ENCODE data around the gene CTAG1B.
"Not testable (repeated sequence)": the region's sequence is repeated elsewhere in the genome, so short reads cannot be mapped to it uniquely, and the experiment has no call there.

Gene CTAG1B

DNA sequence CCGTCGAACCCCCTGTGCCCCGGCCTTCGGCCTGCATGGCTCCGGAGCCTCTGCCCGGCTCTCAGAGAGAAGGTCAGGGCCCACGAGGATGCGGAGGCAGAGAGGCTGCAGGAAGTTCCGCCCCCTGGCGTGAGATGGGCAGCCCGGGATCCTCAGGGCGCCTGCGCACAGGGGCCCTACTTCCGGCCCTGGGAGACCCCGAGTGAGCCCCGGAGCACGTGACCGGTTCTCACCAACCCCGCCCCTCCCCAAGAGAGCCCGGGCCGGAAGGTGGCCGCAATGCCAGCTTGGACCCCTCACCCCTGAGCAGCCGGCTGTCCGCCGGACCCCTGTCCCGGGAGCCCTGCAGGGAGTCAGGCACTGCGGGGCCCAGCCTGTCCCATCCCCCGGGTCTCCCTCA, at the start of gene CTAG1B:
CTAG1B (minus strand) TSS at position 101 of the 400 bp plus-strand sequence; CDS start at position 37, 64 bp downstream.
- DNase-seq: not testable (repeated sequence)

GRCh38 chrX:154661899-154662298, 42.8 kb upstream of the CTAG1B start:
- DNase-seq: no peak

GRCh38 chrX:154661170-154661569, 42.1 kb upstream of the CTAG1B start:
- DNase-seq: no peak

GRCh38 chrX:154660541-154660940, 41.5 kb upstream of the CTAG1B start:
- no peak for DNase-seq

- no peak for DNase-seq
Measured at GRCh38 chrX:154658957-154659356, 39.9 kb upstream of the CTAG1B start.

- DNase-seq: no peak
Measured at GRCh38 chrX:154658187-154658586, 39.1 kb upstream of the CTAG1B start.

GRCh38 chrX:154657226-154657805, 38.2 kb upstream of the CTAG1B start:
- DNase-seq: no peak

GRCh38 chrX:154655786-154656185, 36.7 kb upstream of the CTAG1B start:
- no peak for DNase-seq

GRCh38 chrX:154655346-154655745, 36.3 kb upstream of the CTAG1B start:
- no peak for DNase-seq

DNA sequence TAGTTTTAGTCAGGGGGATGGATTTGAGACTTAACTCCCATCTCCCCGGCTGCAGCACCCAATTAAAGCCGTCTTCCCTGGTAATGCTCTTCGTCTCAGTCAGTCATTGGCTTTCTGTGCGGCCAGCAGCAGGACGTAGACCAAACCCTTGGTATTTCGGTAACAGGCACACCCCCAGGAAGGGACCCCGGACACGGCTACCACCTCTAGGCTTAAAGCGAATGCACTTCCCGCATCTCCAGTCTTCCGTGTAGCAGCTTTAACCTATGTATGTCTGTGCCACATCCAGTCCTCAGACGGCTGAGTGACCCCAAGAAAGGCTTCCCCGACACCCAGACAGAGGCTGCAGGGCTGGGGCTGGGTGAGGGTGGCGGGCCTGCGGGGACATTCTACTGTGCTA, 35.8 kb upstream of the CTAG1B start:
- no peak for DNase-seq

DNA sequence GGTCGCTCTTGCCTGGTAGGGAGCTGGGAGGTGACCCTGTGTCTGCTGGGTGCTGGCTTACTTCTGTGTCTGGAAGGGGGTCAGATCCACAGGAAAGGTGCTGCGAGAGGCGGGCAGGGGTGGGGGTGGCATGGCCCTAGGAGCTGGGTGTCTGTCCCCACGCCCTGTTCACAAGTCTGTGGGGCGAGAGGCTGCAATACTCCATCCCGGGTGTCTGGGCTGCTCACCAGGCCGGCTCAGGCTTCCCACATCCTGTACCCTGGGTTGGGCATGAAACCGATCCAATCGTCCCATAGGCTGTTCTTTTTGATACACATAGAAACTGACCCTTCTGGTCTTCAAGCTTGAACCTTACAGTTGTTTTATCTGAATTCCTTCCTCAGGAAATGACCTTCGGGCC, 35.3 kb upstream of the CTAG1B start:
- DNase-seq: no peak

GRCh38 chrX:154653413-154653812, 34.3 kb upstream of the CTAG1B start, which contains the start of gene CTAG2:
Gene CTAG2, minus strand, starts transcription at chrX:154653579. Its CDS starts 64 bp downstream, at chrX:154653515.
- not testable (repeated sequence) for DNase-seq

GRCh38 chrX:154653048-154653401, 33.9 kb upstream of the CTAG1B start:
- DNase-seq: no peak

GRCh38 chrX:154652311-154653047, 33.4 kb upstream of the CTAG1B start:
- no peak for DNase-seq

- no peak for DNase-seq
Measured at GRCh38 chrX:154650221-154650510, 31.1 kb upstream of the CTAG1B start.

- DNase-seq: no peak
Measured at GRCh38 chrX:154649503-154650220, 30.6 kb upstream of the CTAG1B start.

DNA sequence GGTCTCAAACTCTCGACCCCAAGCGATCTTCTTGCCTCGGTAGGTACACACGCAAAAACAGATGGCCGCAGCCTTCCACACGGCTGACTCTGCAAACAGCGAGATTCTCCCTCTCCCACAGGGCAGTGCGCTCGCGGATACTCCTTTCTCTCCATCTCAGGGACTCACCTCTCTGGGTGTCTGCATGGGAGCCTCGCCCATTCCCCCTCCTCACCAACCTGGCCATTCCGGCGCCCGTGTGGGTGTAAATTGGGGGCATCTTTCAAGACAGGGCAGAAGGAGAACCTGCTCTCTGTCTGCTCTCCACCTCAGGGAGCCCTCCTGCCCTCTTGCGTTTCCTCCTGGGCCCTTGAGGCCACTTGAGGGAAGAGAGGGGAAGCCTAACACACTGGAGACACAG, 29.8 kb upstream of the CTAG1B start:
- DNase-seq: no peak

DNA sequence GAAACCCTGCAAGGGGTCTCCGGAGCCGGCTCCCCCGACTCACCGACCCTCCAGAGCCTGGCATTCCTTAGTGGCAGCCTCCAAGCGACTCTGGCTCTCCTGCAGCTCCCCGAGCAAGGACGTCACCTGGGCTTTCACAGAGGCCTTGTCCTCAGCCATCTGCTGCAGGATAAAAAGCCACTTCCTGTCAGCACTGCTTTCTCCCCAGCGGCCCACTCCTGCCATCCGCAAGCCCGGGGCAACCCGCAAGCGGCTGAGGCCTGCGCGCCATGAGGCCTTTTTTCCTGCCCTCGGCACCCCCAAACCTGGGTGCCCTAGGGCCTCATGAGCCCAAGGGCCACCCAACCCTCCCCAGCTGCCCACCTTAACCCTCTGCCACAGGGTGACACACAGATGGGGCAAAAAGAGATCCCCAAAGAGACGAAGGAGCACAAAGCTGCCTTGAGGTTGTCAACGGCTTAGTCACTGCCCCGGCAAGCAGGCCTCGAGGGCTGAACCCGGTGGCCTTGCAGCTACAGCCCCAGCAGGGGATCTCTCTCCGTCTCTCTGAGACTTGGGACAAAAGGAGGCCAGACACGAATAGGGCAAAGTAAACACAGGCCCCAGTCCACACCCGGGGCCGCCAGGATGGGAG, 26.8 kb upstream of the CTAG1B start:
- DNase-seq: not testable (repeated sequence)

GRCh38 chrX:154643708-154644107, 24.6 kb upstream of the CTAG1B start:
- not testable (repeated sequence) for DNase-seq

GRCh38 chrX:154641740-154642139, 22.7 kb upstream of the CTAG1B start:
- DNase-seq: not testable (repeated sequence)

DNA sequence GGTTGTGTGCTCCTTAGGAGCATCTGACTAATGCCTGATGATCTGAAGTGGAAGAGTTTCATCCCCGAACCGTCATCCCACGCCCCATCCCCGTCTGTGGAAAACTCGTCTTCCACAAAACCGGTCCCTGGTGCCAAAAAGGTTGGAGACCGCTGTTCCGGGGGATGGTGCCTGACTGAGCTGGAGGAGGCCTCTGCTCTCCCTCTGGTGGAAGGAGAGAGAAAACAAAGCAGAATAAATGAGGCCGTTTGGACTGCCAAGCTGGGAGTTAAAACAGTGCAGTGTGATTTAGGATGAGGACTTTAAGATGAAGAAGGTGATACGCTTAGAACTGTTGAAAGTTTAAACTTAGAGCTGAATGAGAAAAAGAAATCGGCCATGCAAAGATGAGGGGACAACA, 14.6 kb upstream of the CTAG1B start:
- not testable (repeated sequence) for DNase-seq

DNA sequence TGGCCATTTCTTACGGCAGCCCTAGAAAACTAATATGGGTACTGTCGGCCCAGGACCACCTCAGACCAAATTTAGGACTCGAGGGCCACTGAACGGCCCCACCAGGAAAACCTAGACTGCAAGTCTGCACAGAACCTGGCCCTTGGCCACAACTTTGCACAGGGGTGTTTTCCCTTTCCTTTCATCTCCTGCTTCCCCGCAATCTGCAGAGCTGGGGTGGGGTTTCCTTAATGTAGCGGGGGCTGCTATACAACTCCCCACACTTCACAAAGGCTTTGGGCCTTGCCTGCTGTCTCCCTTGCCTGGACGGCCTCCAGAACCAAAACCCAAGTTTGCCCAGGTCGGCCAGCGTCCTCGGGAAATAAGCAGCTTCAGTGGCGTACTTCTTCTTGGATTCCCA, 11.9 kb upstream of the CTAG1B start:
- not testable (repeated sequence) for DNase-seq

DNA sequence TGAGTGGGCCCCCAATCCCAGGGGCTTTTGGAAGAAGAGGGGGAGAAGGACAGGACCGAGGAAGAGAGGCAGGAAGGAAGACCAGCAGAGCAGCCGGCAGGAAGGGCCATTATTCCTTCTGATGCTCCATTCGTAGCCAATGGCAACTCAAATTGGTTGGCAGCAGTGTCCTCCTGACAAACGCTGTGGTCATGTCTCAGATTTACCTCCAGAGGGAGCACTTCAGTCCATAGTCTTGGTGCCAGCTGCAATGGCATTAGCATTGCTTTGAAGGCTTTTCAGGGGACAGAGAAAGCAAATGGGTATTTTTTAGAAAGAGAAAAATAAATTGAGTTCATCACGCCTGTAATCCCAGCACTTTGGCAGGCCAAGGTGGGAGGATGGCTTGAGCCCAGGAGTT, 9.9 kb upstream of the CTAG1B start:
- not testable (repeated sequence) for DNase-seq
